ENCODE measurements around the gene PTOV1.

Gene PTOV1

DNA sequence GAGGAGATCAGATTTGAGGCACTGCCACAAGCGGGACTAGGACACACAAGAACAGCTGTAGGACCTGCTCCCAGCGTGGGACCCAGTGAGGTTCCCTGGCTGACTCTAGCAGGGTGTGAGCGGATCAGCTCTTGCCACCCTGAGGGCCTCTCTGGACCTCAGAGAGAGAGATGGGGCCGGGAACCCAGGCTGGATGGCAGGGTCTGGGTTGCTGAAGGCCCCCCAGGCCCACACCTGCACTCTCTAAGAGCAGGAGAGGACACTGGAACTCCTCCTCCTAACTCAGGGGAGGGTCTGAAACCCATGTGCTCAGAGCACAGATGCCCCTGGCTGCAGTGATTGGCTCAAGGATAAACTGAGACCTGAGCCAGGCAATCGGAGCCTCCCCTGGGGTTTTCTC lies 59.2 kb downstream of the PTOV1 start:
- Histone ChIP-seq H3K9me2 (ENCODE audit: low read depth, low read length) (no peaks in the 10 kb centered on the region), H3K4me2 (ENCODE audit: low read length) (peak overlapping the region; percentile 49; the same call in 1 of the 2 replicates), H3K79me2 (ENCODE audit: insufficient read depth, low read length) (no peaks in the 10 kb centered on the region), H3K27ac (ENCODE audit: low read depth, low read length, poor library complexity, severe bottlenecking) (peak overlapping the region; percentile 95), H3K36me3 (ENCODE audit: insufficient read depth, low read length) (peaks cover 89% of the 10 kb centered on the region), H3K9ac (ENCODE audit: low read length) (peak overlapping the region; percentile 54), H2AFZ (ENCODE audit: low read length) (no peak overlapping the region), H3K9me3 (ENCODE audit: low read length) (no peaks in the 10 kb centered on the region), H3F3A (ENCODE audit: insufficient read depth, low read length) (no peaks in the 10 kb centered on the region), H3K4me1 (ENCODE audit: insufficient read depth, low read length, severe bottlenecking) (peaks cover 84% of the 10 kb centered on the region), H4K20me1 (ENCODE audit: insufficient read depth, low read length) (no peaks in the 10 kb centered on the region), H3K27me3 (ENCODE audit: insufficient read depth, low read length) (no peaks in the 10 kb centered on the region), H3K4me3 (ENCODE audit: low read depth, low read length, poor library complexity, severe bottlenecking) (peak overlapping the region; percentile 30)
- TF ChIP-seq, protein P1, sequence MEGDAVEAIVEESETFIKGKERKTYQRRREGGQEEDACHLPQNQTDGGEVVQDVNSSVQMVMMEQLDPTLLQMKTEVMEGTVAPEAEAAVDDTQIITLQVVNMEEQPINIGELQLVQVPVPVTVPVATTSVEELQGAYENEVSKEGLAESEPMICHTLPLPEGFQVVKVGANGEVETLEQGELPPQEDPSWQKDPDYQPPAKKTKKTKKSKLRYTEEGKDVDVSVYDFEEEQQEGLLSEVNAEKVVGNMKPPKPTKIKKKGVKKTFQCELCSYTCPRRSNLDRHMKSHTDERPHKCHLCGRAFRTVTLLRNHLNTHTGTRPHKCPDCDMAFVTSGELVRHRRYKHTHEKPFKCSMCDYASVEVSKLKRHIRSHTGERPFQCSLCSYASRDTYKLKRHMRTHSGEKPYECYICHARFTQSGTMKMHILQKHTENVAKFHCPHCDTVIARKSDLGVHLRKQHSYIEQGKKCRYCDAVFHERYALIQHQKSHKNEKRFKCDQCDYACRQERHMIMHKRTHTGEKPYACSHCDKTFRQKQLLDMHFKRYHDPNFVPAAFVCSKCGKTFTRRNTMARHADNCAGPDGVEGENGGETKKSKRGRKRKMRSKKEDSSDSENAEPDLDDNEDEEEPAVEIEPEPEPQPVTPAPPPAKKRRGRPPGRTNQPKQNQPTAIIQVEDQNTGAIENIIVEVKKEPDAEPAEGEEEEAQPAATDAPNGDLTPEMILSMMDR (IDR thresholded peaks at IDR 0.05; ENCODE audit: low read length): no peak
- no peak for TF ChIP-seq EZH2 (IDR thresholded peaks at IDR 0.05; ENCODE audit: borderline replicate concordance, low read length)

Data from OCI-LY1 (cell line).